GM21717 (cell line): ENCODE data around the gene DACT3.

Experiments
- ATAC-seq: cut with Tn5 transposase; IDR thresholded peaks from one replicate; pipeline ENCODE4 v1.9.1; 2021; ENCODE audit warnings: mild to moderate bottlenecking, moderate library complexity; ENCODE audit not compliant: unreplicated experiment

DACT3 gene

DNA sequence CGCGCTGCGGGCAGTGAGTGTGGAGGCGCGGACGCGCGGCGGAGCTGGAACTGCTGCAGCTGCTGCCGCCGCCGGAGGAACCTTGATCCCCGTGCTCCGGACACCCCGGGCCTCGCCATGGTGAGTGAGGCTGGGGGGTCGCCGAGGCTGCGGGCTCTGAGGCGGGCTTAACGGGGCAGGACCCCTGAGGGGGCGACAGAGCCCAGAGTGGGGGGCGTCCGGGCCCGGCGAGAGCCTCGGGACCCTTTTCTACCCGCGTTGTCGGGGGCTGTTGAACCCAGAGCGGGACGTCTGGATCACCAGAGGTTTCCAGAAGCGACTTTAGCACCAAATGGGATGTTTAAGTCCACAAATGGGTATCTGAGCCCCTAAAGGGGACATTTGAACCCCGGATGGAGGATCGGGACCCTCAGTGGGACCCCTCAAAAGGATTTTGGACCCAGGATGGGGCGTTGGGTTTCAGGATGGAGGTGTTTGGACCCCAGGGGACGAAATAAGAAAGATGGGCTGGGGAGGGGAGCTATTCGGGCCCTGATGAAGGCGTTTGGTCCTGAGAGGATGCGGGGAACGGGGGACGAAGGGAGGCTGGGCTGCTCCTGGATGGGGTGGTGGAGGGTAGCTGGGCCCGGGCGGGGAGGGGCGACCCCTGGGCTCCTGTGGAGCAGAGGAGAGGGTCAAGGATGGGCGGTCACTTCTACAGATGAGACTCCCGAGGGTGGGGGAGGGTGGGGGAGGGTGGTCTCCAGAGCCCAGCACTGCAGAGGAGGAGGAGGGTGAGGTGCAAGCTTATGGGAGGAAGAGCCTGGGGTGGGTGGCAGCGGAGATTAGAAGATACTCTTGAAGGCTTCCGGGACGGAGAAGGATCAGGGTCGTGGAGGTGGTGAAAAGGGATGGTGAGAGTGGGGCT, 59.4 kb downstream of the DACT3 start, which contains the start of gene CALM3:
CALM3 (plus strand) TSS at position 13 of the 907 bp plus-strand sequence; CDS start at position 118, 105 bp downstream.
- no peak for ATAC-seq

- peak; percentile 77 for ATAC-seq
These were observed 60.3 kb downstream of the DACT3 start for GRCh38 chr19:46600384-46601317.

GRCh38 chr19:46599716-46600373, 61.1 kb downstream of the DACT3 start:
- no peak for ATAC-seq

DNA sequence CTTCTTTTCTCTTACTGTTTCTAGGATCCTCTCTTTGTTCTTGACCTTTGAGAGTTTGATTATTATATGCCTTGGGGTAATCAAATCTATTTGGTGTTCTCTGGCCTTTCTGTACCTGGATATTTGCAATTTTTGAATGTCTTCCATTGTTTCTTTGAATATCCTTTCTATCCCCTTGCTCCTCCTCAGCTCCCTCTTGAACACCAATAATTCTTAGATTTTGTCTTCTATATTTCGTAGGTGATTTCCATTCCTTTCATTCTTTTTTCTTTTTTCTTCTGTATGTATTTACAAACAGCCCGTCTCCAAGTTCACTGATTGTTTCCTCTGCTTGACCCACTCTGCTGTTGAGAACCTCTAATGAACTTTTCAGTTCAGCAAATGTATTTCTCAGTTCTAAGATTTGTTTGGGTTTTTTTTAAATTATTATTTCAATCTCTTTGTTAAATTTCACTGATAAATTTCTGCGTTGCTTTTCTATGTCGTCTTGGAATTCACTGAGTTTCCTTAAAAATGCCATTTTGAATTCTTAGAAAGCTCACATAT, 62.5 kb downstream of the DACT3 start:
- no peak for ATAC-seq
